Keratinocyte (primary cell): ENCODE data around the gene MAGI3.

Experiments used
- EZH2 ChIP-seq: IDR thresholded peaks from one replicate; pipeline ENCODE4 v1.6.1; 2012; ENCODE audit warnings: inconsistent platforms, mild to moderate bottlenecking, low read length, moderate library complexity
- TF ChIP-seq, protein P1 (sequence below), 3 experiments: IDR thresholded peaks in 1 of 3; conservative IDR thresholded peaks in 1 of 3; optimal IDR thresholded peaks in 1 of 3; 2 replicates in 2 of 3; 3 replicates in 1 of 3; pipeline versions ENCODE3 to v1.5.1; 2011; ENCODE audit warnings: low read length in 3 of 3, mild to moderate bottlenecking in 3 of 3, moderate library complexity in 2 of 3, control low read depth in 1 of 3, inconsistent platforms in 1 of 3; ENCODE audit not compliant: insufficient read depth in 2 of 3; ENCODE audit errors: extremely low read depth in 1 of 3

DNA sequence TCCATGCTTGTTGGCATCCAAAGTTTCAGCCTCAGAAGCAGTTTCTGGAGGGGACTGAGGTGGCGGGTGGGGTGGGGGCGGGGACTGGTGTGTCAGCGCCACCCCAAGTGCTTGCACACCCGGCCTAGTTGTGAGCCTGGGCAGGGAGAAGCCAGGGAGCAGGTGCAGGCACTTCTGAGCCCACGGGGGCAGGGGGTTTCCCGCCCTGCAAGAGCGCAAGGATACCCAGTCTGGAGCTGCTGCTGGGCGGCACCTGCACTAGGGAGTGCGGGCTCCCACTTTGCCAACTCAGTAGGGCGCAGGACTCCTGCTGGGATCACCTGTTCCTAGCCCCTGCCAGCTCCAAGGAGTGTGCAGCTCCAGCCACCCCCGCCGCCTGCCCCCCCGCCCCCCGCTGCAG lies 33.5 kb downstream of the MAGI3 start:
- TF ChIP-seq, protein P1, sequence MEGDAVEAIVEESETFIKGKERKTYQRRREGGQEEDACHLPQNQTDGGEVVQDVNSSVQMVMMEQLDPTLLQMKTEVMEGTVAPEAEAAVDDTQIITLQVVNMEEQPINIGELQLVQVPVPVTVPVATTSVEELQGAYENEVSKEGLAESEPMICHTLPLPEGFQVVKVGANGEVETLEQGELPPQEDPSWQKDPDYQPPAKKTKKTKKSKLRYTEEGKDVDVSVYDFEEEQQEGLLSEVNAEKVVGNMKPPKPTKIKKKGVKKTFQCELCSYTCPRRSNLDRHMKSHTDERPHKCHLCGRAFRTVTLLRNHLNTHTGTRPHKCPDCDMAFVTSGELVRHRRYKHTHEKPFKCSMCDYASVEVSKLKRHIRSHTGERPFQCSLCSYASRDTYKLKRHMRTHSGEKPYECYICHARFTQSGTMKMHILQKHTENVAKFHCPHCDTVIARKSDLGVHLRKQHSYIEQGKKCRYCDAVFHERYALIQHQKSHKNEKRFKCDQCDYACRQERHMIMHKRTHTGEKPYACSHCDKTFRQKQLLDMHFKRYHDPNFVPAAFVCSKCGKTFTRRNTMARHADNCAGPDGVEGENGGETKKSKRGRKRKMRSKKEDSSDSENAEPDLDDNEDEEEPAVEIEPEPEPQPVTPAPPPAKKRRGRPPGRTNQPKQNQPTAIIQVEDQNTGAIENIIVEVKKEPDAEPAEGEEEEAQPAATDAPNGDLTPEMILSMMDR (optimal IDR thresholded peaks at IDR 0.05 in 1 of 3, IDR thresholded peaks at IDR 0.05 in 1 of 3, conservative IDR thresholded peaks at IDR 0.05 in 1 of 3; ENCODE audit: extremely low read depth in 1 of 3, insufficient read depth in 2 of 3, low read length in 3 of 3): no peak
- TF ChIP-seq EZH2: no peak
